CD4-positive, alpha-beta T cell treated with Interleukin-17A for 4 hours (primary cell): ENCODE measurements around the gene JRKL.
"Not testable (repeated sequence)": the region's sequence is repeated elsewhere in the genome, so short reads cannot be mapped to it uniquely, and the experiment has no call there.

Experiments
- DNase-seq: peaks from one replicate; pipeline ENCODE4 v3.0.0-alpha.2; 2020; ENCODE audit warnings: mixed read lengths

JRKL gene

DNA sequence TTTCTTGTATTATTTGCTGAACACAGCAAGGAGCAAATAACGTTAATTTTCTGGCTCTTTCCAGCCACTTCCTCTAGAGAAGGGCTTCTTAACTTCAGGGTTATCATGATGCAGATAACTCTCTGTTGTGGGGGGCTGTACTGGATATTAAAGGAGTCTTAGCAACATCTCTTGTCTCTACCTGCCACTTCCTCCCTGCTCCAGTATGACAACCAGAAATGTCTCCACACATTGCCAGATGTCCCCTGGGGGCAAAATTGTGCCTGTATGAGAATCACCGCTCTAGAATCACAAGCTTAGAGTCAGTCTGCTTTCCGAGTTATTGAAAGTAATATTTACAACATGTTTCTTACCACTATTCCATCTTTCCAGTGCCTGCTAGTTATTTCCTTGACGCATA is 6.8 kb downstream of the JRKL start:
- DNase-seq: no peak

DNA sequence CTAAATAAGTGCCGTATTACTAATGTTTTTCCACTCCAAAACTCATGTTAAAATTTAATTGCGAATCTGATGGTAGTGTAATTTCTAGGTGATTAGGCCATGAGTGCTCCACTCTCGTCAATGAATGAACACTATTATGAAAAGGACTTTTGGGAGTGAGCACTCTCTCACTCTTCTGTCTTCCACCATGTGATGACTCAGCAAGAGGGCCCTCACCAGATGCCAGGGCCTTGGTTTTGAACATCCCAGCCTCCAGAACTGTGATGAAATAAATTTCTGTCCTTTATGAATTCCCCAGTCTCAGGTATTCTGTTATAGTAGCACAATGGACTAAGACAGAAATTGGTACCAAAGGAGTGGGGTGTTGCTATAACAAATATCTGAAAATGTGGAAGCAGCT is 8.1 kb downstream of the JRKL start:
- no peak for DNase-seq

DNA sequence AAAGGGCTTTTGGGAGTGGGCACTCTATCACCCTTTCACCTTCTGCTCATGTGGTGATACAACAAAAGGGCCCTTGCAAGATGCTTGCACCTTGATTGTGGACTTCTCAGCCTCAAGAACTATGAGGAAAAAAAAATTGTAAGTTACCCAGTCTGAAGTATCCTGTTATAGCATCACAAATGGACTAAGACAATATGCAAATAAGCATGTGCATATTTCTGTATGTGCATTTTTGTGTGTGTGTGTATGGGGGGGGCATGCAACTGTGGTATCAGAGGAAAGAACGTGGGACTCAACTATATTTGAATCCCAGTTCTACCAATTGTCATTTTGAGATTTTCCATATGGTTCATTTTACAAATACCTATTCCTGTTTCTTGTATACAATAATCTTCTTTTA is 10.9 kb downstream of the JRKL start:
- DNase-seq: no peak

DNA sequence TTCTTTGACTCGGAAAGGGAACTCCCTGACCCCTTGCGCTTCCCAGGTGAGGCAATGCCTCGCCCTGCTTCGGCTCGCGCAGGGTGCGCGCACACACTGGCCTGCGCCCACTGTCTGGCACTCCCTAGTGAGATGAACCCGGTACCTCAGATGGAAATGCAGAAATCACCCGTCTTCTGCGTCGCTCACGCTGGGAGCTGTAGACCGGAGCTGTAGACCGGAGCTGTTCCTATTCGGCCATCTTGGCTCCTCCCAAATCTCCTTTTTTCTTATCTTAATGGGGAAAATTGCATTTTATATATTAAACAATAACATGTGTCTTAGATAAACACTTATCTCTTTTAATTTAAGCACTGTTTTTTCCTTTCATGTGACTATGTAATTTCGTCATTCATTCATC is 21.6 kb downstream of the JRKL start:
- DNase-seq: not testable (repeated sequence)

- no peak for DNase-seq
Observed at GRCh38 chr11:96412761-96413381, 23.1 kb downstream of the JRKL start.

GRCh38 chr11:96413408-96413807 is 23.6 kb downstream of the JRKL start:
- DNase-seq: no peak

DNA sequence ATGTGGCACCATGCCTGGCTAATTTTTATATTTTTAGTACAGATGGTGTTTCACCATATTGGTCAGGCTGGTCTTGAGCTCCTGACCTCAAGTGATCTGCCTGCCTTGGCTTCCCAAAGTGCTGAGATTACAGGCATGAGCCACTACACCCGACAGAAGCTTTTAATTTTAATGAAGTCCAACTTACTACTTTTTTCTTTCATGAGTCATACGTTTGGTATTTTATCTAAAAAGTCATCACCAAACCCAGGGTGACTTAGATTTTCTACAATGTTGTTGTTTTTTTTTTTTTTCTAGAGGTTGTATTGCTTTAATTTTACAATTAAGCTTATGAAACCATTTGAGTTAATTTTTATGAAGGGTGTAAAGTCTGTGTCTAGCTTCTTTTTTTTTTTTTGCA is 34.9 kb downstream of the JRKL start:
- DNase-seq: no peak

DNA sequence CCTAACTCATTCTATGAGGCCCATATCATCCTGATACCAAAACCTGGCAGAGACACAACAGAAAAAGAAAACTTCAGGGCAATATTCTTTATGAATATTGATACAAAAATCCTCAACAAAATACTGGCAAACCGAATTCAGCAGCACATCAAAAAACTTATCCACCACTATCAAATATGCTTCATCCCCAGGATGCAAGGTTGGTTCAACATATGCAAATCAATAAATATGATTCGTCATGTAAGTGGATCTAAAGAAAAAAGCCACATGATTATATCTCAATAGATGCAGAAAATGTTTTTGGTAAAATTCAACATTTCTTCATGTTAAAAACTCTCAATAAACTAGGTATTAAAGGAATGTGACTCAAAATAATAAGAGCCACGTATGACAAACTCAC is 40.9 kb downstream of the JRKL start:
- DNase-seq: no peak

- not testable (repeated sequence) for DNase-seq
Observed at GRCh38 chr11:96432654-96433053, 42.8 kb downstream of the JRKL start.
